ENCODE data around the gene TOPAZ1. TPM values are rescaled to one million over a fixed set of nuclear protein-coding genes. Genes with fewer than 3 reads are reported as not detected.

Gene TOPAZ1
- total RNA-seq, 1 donor from 2014 or later: not detected

DNA sequence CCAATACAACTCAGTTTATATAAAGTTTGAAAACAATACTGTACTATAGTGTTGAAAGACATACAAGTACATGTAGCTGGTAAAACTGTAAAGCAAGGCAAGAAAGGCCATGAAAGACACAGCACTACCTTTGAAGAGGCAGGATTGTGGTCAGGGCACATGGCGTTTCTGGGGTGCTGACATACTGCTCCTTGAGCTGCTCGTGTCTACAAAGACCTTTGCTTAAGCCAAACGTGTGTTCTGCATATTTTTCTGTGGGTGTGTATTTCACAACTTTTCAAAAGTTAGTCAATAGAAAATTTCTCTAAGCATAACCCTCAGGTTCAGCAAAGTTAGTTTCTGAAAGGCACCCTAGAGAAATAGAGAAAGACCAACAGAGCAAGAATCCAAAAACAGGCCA is 14.1 kb upstream of the TOPAZ1 start:
- H3K4me3 Mint-ChIP-seq: no peak overlapping the region
- TF ChIP-seq, protein P1, sequence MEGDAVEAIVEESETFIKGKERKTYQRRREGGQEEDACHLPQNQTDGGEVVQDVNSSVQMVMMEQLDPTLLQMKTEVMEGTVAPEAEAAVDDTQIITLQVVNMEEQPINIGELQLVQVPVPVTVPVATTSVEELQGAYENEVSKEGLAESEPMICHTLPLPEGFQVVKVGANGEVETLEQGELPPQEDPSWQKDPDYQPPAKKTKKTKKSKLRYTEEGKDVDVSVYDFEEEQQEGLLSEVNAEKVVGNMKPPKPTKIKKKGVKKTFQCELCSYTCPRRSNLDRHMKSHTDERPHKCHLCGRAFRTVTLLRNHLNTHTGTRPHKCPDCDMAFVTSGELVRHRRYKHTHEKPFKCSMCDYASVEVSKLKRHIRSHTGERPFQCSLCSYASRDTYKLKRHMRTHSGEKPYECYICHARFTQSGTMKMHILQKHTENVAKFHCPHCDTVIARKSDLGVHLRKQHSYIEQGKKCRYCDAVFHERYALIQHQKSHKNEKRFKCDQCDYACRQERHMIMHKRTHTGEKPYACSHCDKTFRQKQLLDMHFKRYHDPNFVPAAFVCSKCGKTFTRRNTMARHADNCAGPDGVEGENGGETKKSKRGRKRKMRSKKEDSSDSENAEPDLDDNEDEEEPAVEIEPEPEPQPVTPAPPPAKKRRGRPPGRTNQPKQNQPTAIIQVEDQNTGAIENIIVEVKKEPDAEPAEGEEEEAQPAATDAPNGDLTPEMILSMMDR (conservative IDR thresholded peaks at IDR 0.05): no peak
- H3K27me3 Mint-ChIP-seq (ENCODE audit: low read depth): peaks cover 24% of the 10 kb centered on the region
- H3K9me3 Mint-ChIP-seq: no peaks in the 10 kb centered on the region
- no peaks in the 10 kb centered on the region for H3K36me3 Mint-ChIP-seq (ENCODE audit: low read depth)
- H3K27ac Mint-ChIP-seq (ENCODE audit: unreplicated experiment): no peak overlapping the region
- DNase-seq (ENCODE audit: low read depth, low spot score): no peak
- H3K4me1 Mint-ChIP-seq: no peaks in the 10 kb centered on the region

DNA sequence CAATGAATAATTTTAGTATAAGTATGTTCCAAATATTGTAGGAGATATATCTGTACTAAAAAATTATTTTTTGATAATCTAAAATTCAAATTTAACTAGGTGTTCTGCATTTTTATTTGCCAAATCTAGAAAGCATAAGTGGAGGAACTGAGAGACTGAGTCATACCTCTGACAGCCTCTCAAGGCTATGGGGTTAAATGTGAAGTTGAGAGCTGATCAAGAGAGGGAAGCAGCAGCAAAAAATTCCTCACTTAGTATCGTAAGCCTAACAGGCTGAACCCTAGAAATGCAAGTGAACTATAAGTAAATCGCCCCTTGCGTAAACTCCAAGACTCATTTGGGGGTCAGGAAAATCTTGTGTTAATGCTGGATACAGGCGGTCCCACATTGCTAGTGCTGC is 12.8 kb upstream of the TOPAZ1 start:
- Mint-ChIP-seq H3K9me3 (no peaks in the 10 kb centered on the region), H3K27me3 (ENCODE audit: low read depth) (peaks cover 11% of the 10 kb centered on the region), H3K4me3 (no peak overlapping the region), H3K27ac (ENCODE audit: unreplicated experiment) (no peak overlapping the region), H3K36me3 (ENCODE audit: low read depth) (no peaks in the 10 kb centered on the region), H3K4me1 (no peaks in the 10 kb centered on the region)
- TF ChIP-seq, protein P1 (conservative IDR thresholded peaks at IDR 0.05): no peak
- no peak for DNase-seq (ENCODE audit: low read depth, low spot score)

DNA sequence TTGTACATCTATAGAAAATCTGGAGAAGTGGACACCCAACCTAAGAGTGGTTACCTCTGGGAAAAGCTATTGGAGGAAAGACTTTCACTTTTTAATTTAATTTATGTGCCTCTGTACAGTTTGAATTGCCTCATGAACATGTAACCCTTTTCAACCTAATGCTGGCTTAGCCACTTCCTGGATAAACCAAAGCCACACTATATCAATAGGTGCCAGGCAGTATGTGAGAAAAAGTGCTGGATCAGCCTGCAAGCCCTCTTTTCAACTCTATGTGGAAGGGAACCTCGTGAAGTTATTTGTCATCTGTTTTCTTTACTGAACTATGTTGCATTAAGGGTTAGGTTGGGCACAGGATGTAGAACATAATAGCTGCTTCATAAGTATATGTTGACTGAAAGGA is 9.3 kb upstream of the TOPAZ1 start:
- peaks cover 6% of the 10 kb centered on the region for H3K4me1 Mint-ChIP-seq
- no peaks in the 10 kb centered on the region for H3K36me3 Mint-ChIP-seq (ENCODE audit: low read depth)

DNA sequence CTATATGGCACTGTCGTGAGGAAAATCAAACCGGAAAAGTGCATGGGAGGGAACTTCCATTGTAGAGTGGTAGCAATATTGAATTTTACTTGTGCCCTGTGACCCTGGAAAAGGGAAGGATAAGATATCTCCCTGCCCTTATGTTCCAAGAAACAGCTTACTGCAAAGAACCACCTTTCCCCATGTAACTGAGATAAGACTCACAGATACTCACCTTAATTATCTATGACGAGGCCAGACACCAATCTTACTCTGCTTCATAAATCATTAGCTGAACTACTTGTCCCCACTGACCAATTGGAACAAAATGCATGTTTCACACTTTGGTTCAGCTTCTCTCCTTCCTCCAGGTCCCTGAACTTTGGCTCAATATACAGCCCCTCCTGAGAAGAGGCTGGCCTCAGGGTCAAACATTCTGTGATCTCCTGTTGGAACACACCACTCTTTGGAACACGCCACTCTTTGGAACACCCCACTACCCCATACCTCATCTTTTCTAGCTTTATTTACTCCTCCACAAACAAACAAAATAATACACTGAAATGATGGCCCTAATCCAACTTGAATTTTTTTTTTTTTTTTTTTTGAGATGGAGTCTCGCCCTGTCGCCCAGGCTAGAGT is 6.9 kb upstream of the TOPAZ1 start:
- Mint-ChIP-seq H3K27ac (ENCODE audit: unreplicated experiment) (no peak overlapping the region), H3K27me3 (ENCODE audit: low read depth) (no peaks in the 10 kb centered on the region), H3K4me3 (no peak overlapping the region), H3K4me1 (peaks cover 6% of the 10 kb centered on the region), H3K9me3 (no peaks in the 10 kb centered on the region), H3K36me3 (ENCODE audit: low read depth) (no peaks in the 10 kb centered on the region)
- DNase-seq (ENCODE audit: low read depth, low spot score): no peak
- TF ChIP-seq, protein P1 (conservative IDR thresholded peaks at IDR 0.05): no peak

More for the DNA sequence above, 9.3 kb upstream of the TOPAZ1 start:
- Mint-ChIP-seq H3K4me3 (no peak overlapping the region), H3K9me3 (no peaks in the 10 kb centered on the region), H3K27me3 (ENCODE audit: low read depth) (no peaks in the 10 kb centered on the region), H3K27ac (ENCODE audit: unreplicated experiment) (no peak overlapping the region)
- DNase-seq (ENCODE audit: low read depth, low spot score): no peak
- TF ChIP-seq, protein P1 (conservative IDR thresholded peaks at IDR 0.05): no peak

DNA sequence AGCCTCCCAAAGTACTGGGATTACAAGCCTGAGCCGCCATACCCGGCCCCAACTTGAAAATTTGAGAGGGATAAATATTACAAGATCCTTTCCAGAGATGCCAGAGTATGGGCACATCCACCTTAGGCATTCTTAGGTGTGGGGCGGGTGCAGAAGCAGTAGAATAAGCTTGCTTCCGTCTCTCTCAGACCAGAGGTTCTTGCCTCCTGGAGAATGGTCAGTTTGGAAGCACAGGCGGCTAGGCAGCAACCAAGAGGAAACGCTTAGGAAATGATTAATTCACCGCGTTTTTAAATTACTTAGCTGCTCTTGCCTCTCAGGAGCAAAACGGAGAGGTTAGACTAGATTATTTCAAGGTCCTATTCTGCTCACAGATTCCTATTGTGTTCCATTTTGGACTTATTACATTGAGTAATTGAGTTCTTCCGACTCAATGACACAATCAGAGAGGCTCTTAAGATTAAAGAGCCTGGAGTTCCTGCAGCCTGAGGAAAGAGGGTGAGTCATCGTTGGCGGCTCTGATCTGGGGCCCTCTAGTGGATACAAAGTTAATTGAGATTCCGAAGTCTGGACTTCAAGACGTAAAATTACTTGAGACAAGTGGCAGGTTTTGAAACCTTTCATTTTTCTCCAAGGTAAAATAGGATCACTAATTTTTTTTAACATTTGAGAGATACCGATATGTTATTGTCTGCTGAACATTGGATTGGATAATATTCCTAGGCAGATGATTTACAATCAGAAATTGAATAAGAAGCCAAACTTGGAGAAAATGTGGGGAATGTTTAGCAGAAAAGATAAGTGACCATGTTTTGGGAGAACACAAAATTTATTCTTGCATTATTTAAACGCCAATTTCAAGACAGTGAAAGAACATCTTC is 5.8 kb upstream of the TOPAZ1 start:
- DNase-seq (ENCODE audit: low read depth, low spot score): peak; percentile 35
- H3K27ac Mint-ChIP-seq (ENCODE audit: unreplicated experiment): no peak overlapping the region
- no peaks in the 10 kb centered on the region for H3K9me3 Mint-ChIP-seq
- H3K27me3 Mint-ChIP-seq (ENCODE audit: low read depth): no peaks in the 10 kb centered on the region
- no peaks in the 10 kb centered on the region for H3K36me3 Mint-ChIP-seq (ENCODE audit: low read depth)
- peaks cover 6% of the 10 kb centered on the region for H3K4me1 Mint-ChIP-seq
- H3K4me3 Mint-ChIP-seq: no peak overlapping the region
- TF ChIP-seq, protein P1 (conservative IDR thresholded peaks at IDR 0.05): peak; percentile 83
